SKM-1 (cell line): ENCODE data around the gene COBLL1.
"Not testable (repeated sequence)": the region's sequence is repeated elsewhere in the genome, so short reads cannot be mapped to it uniquely, and the experiment has no call there.

Experiments used
- DNase-seq: peaks from one replicate; lab custom pipeline; 2025; ENCODE audit not compliant: unreplicated experiment; lab: John Stamatoyannopoulos, UW

COBLL1 gene

DNA sequence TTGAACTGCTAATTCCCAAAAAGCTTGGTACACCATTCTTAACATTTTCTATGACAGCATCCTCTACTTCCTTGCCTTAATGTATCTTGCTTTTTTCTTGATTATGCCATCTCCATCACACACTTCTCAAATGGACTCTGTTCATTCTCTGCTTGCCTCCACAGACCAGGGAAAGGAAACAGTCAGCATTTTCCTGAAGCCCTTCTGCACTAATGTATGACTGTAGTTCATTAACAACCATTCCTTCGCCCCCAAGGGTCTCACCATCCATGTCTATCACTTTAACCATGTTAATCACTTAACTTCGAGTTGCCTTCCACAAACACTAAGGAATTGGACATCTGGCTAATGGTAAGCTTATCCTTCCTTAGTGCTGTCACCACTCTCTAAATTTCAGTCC, 54.8 kb downstream of the COBLL1 start:
- DNase-seq, result no peak

GRCh38 chr2:164785457-164785856, 56.2 kb downstream of the COBLL1 start:
- DNase-seq, result no peak

DNA sequence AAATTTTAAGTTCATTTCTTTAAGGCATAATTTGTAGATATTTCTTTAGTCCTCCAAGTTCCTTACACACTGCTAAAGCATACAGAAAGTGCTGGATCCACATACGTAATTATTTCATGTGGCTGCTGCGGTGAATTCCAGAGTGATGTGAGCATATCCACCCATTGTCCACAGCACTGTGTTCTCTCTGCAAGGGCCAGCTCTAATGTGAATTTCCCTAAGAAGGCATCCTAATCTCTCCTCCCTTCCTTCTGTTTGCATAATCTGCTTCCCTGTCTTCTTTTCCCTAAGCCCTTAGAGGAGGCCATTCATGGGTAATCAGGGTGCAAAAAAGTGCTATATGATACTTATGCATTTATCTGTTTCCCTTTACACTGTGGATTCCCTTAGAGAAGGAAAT, 57.2 kb downstream of the COBLL1 start:
- DNase-seq, result no peak

GRCh38 chr2:164782323-164782722, 59.3 kb downstream of the COBLL1 start:
- DNase-seq, result no peak

DNA sequence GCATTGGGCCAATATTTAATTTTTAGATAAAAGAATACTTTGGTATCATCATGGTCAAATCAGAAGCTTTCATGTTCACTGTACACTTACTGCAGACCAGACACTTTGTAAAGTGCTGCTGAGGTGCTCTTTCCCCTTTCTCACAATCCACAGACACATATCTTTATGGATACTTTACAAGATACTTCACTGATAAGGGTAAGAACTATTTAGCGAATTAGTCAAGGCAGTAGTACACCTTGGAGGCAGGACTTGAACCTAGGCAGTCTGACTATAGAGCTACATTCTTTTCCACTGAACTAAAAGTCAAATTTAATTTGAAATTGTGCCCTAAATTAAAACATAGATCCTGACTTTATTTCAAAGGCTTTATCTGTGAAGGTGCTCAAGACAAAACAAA, 60.2 kb downstream of the COBLL1 start:
- DNase-seq, result no peak

GRCh38 chr2:164780611-164781178, 60.9 kb downstream of the COBLL1 start:
- DNase-seq, result no peak

- DNase-seq, result no peak
Observed at GRCh38 chr2:164779383-164780057, 62.1 kb downstream of the COBLL1 start.

- DNase-seq, result no peak
Observed at GRCh38 chr2:164778723-164779122, 62.9 kb downstream of the COBLL1 start.

GRCh38 chr2:164777847-164778461, 63.7 kb downstream of the COBLL1 start:
- DNase-seq, result no peak

DNA sequence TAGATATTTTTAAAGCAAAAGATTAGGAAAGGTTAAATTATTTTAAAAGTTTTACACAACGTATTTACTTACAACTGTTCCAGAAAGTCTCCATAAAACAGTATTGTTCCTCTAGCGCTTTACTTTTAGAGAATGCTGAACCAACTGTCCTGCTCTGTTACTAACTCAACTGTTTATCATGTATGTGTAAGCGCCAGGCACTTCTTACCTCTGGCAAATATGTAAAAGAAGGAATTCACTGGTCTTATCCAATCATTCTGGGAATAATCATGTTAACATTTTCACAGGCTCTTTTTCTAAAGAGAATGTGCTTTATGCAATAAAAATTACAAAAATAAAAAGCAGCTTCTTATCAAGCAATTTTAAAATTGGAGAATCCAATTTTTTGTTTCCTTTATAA, 68.0 kb downstream of the COBLL1 start:
- no peak for DNase-seq

DNA sequence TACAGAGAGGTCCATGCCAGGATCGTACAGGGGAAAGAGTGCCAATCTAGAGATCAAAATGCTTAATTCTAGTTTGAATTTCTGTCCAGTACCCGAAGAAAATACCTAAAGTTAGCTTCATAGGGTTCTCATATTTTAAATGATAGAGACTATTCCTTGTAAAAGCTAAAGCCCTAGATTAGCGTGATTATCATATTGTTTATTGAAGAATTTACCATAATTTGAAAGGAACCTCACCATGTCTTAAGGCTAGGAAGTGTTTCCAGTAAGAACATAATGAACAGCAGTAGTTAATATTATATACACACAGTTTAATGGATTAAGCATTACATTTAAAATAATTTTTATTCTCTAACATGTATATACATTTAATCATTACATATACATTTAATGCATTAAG, 68.5 kb downstream of the COBLL1 start:
- DNase-seq, result no peak

DNA sequence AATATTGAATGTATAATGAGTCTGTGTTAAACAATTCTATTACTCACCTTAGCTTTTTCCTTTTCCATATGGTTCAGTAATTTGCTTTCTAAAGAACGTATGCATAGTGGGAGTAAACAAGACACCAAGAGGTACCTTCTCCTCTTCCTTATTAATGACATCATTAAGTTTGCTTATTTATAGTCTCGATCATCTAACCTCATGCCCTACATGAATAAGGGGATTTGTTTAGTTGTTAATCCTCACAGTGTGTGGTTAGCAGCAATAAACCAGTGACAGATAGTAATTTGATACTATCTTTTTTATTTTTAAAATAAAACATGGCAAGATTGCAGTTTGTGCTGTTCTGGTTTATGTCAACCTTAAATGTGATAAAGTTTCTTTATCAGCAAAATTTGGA, 69.7 kb downstream of the COBLL1 start:
- no peak for DNase-seq

- no peak for DNase-seq
Observed at GRCh38 chr2:164770421-164770916, 71.2 kb downstream of the COBLL1 start.

DNA sequence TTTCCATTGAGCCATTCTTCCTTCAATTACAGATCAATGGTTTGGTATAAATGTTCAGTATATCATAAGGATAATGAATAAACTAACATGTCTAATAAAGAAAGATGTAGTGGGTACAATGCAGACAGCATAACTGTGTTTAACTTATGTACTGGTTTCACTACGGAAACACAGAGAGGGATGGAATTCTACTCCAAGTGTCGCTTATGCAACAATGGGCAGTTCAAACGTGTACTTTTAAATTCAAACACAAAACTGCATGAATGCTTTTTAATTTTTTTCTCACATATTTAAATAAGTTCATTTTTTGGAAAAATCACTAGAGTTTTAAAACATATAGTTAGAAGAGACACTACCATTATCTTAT, 74.7 kb downstream of the COBLL1 start:
- no peak for DNase-seq

DNA sequence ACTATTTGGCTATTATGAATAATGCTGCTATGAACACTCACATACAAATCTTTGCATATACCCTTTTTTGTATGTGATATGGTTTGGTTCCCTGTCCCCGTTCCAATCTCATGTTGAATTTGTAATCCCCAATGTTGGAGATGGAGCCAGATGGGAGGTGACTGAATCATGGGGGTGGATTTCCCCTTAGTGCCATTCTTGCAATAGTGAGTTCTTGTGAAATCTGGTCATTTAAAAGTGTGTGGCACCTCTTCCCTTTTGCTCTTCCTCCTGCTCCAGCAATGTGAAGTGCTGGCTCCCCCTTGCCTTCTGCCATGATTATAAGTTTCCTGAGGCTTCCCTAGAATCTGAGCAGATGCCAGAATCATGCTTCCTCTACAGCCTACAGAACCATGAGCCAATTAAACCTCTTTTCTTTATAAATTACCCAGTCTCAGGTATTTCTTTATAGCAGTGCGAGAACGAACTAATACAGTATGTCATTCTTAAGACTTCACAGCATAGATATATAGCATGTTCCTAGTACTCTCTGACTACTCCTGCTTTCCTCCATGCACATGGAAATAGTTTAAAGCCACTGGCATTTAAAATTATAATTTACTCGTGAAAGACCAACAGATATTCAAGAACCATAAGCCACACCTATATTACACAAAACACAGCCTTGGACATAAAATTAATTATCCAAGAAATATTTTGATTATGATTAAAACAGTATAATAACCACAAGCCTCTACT, 75.2 kb downstream of the COBLL1 start:
- no peak for DNase-seq

DNA sequence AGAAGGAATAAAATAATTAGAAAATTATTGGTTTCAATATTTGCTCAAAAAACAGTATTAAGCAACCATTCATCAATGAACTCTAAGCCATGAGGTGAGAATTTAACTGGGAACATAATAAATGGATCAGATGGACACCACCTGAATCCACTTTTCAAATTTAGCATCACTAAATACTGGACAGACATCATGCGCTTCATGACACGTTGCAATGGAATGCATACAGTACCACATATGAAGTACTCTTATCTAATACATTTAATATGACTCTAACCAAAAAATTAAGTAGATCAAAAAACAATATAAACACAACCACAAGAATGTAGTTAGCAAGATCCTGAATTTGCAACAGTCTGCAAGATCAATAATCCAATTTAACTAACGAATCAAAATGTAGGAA, 76.6 kb downstream of the COBLL1 start:
- no peak for DNase-seq

DNA sequence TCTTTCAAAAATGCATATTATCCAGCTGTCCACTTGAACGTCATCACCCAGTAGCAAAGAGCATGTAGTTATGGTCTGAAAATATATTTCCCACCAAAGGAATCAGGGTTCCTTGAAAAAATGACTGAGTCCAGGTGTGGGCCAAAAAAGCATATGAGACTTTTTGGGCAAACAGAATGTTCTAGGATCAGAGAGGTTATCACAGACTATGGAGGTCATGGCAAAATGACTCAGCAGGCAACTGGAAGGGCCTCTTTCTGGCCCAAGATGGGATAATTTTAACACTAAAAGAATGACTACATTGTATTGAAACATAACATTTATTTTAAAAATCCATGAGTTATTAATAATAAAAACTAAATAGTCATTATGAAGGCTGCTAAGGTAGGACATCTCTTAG, 77.1 kb downstream of the COBLL1 start:
- no peak for DNase-seq

- no peak for DNase-seq
Observed at GRCh38 chr2:164763431-164763830, 78.2 kb downstream of the COBLL1 start.

- DNase-seq, result no peak
Observed at GRCh38 chr2:164761737-164762460, 79.7 kb downstream of the COBLL1 start.

DNA sequence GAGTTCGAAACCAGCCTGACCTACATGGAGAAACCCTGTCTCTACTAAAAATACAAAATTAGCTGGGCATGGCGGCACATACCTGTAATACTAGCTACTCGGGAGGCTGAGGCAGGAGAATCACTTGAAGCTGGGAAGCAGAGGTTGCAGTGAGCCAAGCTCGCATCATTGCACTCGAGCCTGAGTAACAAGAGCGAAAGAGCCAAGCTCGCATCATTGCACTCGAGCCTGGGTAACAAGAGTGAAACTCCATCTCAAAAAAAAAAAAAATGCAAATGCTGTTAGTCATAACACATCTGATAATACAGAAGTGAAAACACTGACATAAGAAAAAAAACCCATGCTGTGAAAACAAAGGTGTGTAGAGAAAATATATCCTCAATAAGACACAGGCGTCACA, 80.4 kb downstream of the COBLL1 start:
- DNase-seq, result not testable (repeated sequence)

DNA sequence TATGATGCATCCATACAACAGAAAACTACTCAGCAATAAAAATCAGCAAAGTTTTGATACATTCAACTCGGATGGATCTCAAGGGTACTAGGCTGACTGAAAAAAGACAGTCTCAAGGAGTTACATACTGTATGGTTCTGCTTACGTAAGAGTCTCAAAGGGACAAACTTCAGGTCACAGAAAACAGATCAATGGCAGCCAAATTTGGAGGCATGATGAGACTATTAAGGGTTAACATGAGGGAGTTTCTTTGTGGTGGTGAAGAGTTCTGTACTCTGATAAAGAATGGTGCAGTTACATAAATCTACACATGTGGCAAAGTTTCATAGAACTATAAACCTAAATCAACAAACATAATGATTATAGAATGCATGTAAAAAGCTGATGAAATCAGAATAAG, 81.4 kb downstream of the COBLL1 start:
- peak; percentile 8 for DNase-seq
